Ascending aorta (tissue), 2 donors: ENCODE data around the gene NR1D2. TPM values are rescaled to one million over a fixed set of nuclear protein-coding genes. Genes with fewer than 3 reads are reported as not detected.

Experiments used
- DNase-seq, 2 donors: peaks; one replicate each; pipeline ENCODE4 v3.0.0-alpha.2; 2019; ENCODE audit warnings: low spot score in 2 of 2
- H3K27ac ChIP-seq, 2 donors: fragments of 200-600 bp; sonication (generic); one replicate each; pipeline ENCODE4 v1.5.1; 2016 to 2017; ENCODE audit warnings: mild to moderate bottlenecking in 1 of 2
- H3K27me3 ChIP-seq: fragments of 200-600 bp; sonication (generic); one replicate; pipeline ENCODE4 v1.5.1; 2017
- H3K36me3 ChIP-seq, 2 donors: fragments of 200-600 bp; sonication (generic); one replicate each; pipeline ENCODE4 v1.5.1; 2016
- H3K4me1 ChIP-seq, 2 donors: fragments of 200-600 bp; sonication (generic); one replicate each; pipeline ENCODE4 v1.5.1; 2016 to 2017; ENCODE audit warnings: mild to moderate bottlenecking in 1 of 2
- H3K4me3 ChIP-seq, 2 donors: fragments of 200-600 bp; sonication (generic); one replicate each; pipeline ENCODE4 v1.5.1; 2016 to 2017; ENCODE audit warnings: mild to moderate bottlenecking in 1 of 2
- H3K9me3 ChIP-seq, 2 donors: fragments of 200-600 bp; sonication (generic); one replicate each; pipeline ENCODE4 v1.5.1; 2016
- CTCF ChIP-seq, 3 experiments: fragments of 200-600 bp in 2 of 3; fragments of 450-650 bp in 1 of 3; sonication (generic) in 2 of 3; IDR thresholded peaks; one replicate each; pipeline ENCODE4 v1.5.1; 2016 to 2019; ENCODE audit warnings: antibody characterized with exemption in 3 of 3, mild to moderate bottlenecking in 1 of 3, moderate library complexity in 1 of 3
- intact Hi-C: fragments of 100-400 bp; cut with DNase I; formaldehyde crosslinking; loops from one replicate; pipeline ENCODE4 v1.15.1; 2023
- total RNA-seq: library from RNA; depleted of rRNA; stranded (reverse); fragments of >200 nt; gene quantifications from one replicate; pipeline ENCODE4 v1.1.0, GENCODE V29; 2016

Gene NR1D2
- total RNA-seq, 1 donor from 2014 or later: 6.5 TPM

- Histone ChIP-seq H3K27me3 (no peaks in the 10 kb centered on the region), H3K4me1 (peaks cover 13 to 38% of the 10 kb centered on the region in 2 donors), H3K27ac (peak overlapping the region; percentile 85 to 95), H3K4me3 (peak overlapping the region; percentile 96 to 98), H3K9me3 (no peaks in the 10 kb centered on the region), H3K36me3 (no peaks in the 10 kb centered on the region)
- TF ChIP-seq CTCF (IDR thresholded peaks at IDR 0.05): no peak
- intact Hi-C loops: loop anchor here (1.0 to 10.0 kb wide), 5 partner anchors 19 to 741 kb away; partner anchors contain the start of genes NKIRAS1 and UBE2E2
- DNase-seq: peak; percentile 95 to 99
Observed at GRCh38 chr3:23945913-23946687, 1.0 kb downstream of the NR1D2 start.

GRCh38 chr3:23948761-23949160 is 3.7 kb downstream of the NR1D2 start:
- Histone ChIP-seq H3K9me3 (no peaks in the 10 kb centered on the region), H3K4me3 (no peak overlapping the region), H3K36me3 (no peaks in the 10 kb centered on the region), H3K27ac (peak overlapping the region; percentile 6 to 95), H3K4me1 (peaks cover 19 to 57% of the 10 kb centered on the region in 2 donors), H3K27me3 (no peaks in the 10 kb centered on the region)
- no peak for TF ChIP-seq CTCF (IDR thresholded peaks at IDR 0.05)
- intact Hi-C loops: loop anchor here (5.0 to 10.0 kb wide), 3 partner anchors 44 to 744 kb away; partner anchors contain the start of gene UBE2E2
- DNase-seq: no peak

- Histone ChIP-seq H3K4me3 (peak overlapping the region; percentile 25 to 31), H3K9me3 (no peaks in the 10 kb centered on the region), H3K36me3 (peaks cover 0 to 2% of the 10 kb centered on the region in 2 donors), H3K4me1 (peaks cover 20 to 62% of the 10 kb centered on the region in 2 donors), H3K27ac (peak overlapping the region; percentile 51 to 95), H3K27me3 (no peaks in the 10 kb centered on the region)
- DNase-seq: peak in 1 of 2 donors; percentile 67
- intact Hi-C loops: loop anchor here (5.0 to 10.0 kb wide), 3 partner anchors 43 to 745 kb away; partner anchors contain the start of gene UBE2E2
- TF ChIP-seq CTCF (IDR thresholded peaks at IDR 0.05): no peak
Observed at GRCh38 chr3:23949784-23950183, 4.7 kb downstream of the NR1D2 start.

- H3K27ac ChIP-seq: peak overlapping the region; percentile 51 to 95
- peak overlapping the region; percentile 25 to 31 for H3K4me3 ChIP-seq
Observed at GRCh38 chr3:23950293-23950692, 5.2 kb downstream of the NR1D2 start.

GRCh38 chr3:23952646-23953045 is 7.6 kb downstream of the NR1D2 start:
- intact Hi-C loops: no loop called here
- peak overlapping the region; percentile 60 to 95 for H3K27ac ChIP-seq
- no peak for TF ChIP-seq CTCF (IDR thresholded peaks at IDR 0.05)
- H3K9me3 ChIP-seq: no peaks in the 10 kb centered on the region
- H3K4me1 ChIP-seq: peaks cover 16 to 56% of the 10 kb centered on the region in 2 donors
- H3K36me3 ChIP-seq: peaks cover 4 to 11% of the 10 kb centered on the region in 2 donors
- no peak for DNase-seq
- no peaks in the 10 kb centered on the region for H3K27me3 ChIP-seq
- H3K4me3 ChIP-seq: no peak overlapping the region

More at GRCh38 chr3:23950293-23950692, 5.2 kb downstream of the NR1D2 start:
- Histone ChIP-seq H3K36me3 (peaks cover 0 to 7% of the 10 kb centered on the region in 2 donors), H3K9me3 (no peaks in the 10 kb centered on the region), H3K27me3 (no peaks in the 10 kb centered on the region), H3K4me1 (peaks cover 20 to 62% of the 10 kb centered on the region in 2 donors)
- TF ChIP-seq CTCF (IDR thresholded peaks at IDR 0.05): no peak
- no peak for DNase-seq
- intact Hi-C loops: no loop called here
